Stomach (tissue), 9 donors: ENCODE measurements around the gene TSC22D1. TPM values are rescaled to one million over a fixed set of nuclear protein-coding genes. Genes with fewer than 3 reads are reported as not detected.

Experiments
- DNase-seq, 2 donors: peaks; one replicate each; pipeline versions ENCODE4 v3.0.0 to v3.0.0-alpha.2; 2013 to 2019
- H3K27ac ChIP-seq, 5 donors: fragments of 200-600 bp in 4 of 5; sonication (generic) in 4 of 5; one replicate each; pipeline ENCODE4 v1.5.1; 2013 to 2019; ENCODE audit warnings: mild to moderate bottlenecking in 1 of 5, moderate library complexity in 1 of 5
- H3K27me3 ChIP-seq, 3 donors: fragments of 200-600 bp; sonication (generic); one replicate each; pipeline ENCODE4 v1.5.1; 2017 to 2019; ENCODE audit warnings: mixed run types in 1 of 3
- H3K36me3 ChIP-seq, 4 donors: fragments of 200-600 bp; sonication (generic); 1 replicate in 3 of 4; 2 replicates in 1 of 4; pipeline ENCODE4 v1.5.1; 2016 to 2019
- H3K4me1 ChIP-seq, 4 donors: fragments of 200-600 bp; sonication (generic); one replicate each; pipeline ENCODE4 v1.5.1; 2016 to 2019
- H3K4me3 ChIP-seq, 4 donors: fragments of 200-600 bp; sonication (generic) in 3 of 4; one replicate each; pipeline ENCODE4 v1.5.1; 2016 to 2019; ENCODE audit warnings: mild to moderate bottlenecking in 1 of 4
- H3K9me3 ChIP-seq, 4 donors: fragments of 200-600 bp; sonication (generic); one replicate each; pipeline ENCODE4 v1.5.1; 2016 to 2019
- CTCF ChIP-seq, 7 experiments: fragments of 450-650 bp in 4 of 7; fragments of 200-600 bp in 3 of 7; sonication (generic) in 3 of 7; IDR thresholded peaks; one replicate each; pipeline ENCODE4 v1.5.1; 2016 to 2019; ENCODE audit warnings: antibody characterized with exemption in 7 of 7, control low read depth in 2 of 7, mild to moderate bottlenecking in 1 of 7
- EP300 ChIP-seq: sonication (generic); formaldehyde crosslinking; IDR thresholded peaks from one replicate; pipeline ENCODE4 v1.6.1; 2017; ENCODE audit warnings: antibody characterized with exemption
- POLR2A ChIP-seq, 4 donors: fragments of 450-650 bp; IDR thresholded peaks; one replicate each; pipeline ENCODE4 v1.6.1; 2016; ENCODE audit warnings: antibody characterized with exemption in 4 of 4, control low read depth in 2 of 4, mild to moderate bottlenecking in 1 of 4, moderate library complexity in 1 of 4
- POLR2AphosphoS5 ChIP-seq, 3 donors: sonication (generic); formaldehyde crosslinking; IDR thresholded peaks; one replicate each; pipeline ENCODE4 v1.6.1; 2016; ENCODE audit warnings: antibody characterized with exemption in 3 of 3
- WGBS, 5 donors: extraction: QIAGEN DNeasy Blood & Tissue Kit in 3 of 5; methylation state at CpG; one replicate each; pipeline versions ENCODE4 v1.1.5 to v1.1.7; 2013 to 2018; 5-methylcytosine and 5-hydroxymethylcytosine counted together
- intact Hi-C: fragments of 100-400 bp; cut with DNase I; formaldehyde crosslinking; loops from one replicate; pipeline ENCODE4 v1.15.1; 2023; ENCODE audit warnings: low total_unique reads
- polyA plus RNA-seq, 3 donors: library from polyadenylated mRNA; stranded (reverse); fragments of 200-250 nt; gene quantifications; one replicate each; pipeline ENCODE4 v1.2.3, GENCODE V29; 2013
- total RNA-seq, 5 donors: library from RNA; depleted of rRNA; stranded (reverse); fragments of >200 nt; gene quantifications; one replicate each; pipeline versions ENCODE4 v1.1.0 to v1.2.3, GENCODE V29; 2014 to 2016
- donor health status: healthy with polysubstance abuse.
- donor health status: Bipolar disorder and iron deficiency.
- donor health status: healthy.

Gene TSC22D1
- total and polyA plus RNA-seq, 8 donors: 26.1 to 195 (median 111) TPM

GRCh38 chr13:44474122-44474910, 101.8 kb downstream of the TSC22D1 start:
- H3K9me3 ChIP-seq: no peaks in the 10 kb centered on the region
- no peak for DNase-seq
- no peak overlapping the region for H3K4me3 ChIP-seq
- H3K36me3 ChIP-seq: peaks cover 0 to 3% (median 0%) of the 10 kb centered on the region in 4 donors
- H3K4me1 ChIP-seq: peaks cover 8 to 29% (median 9%) of the 10 kb centered on the region in 4 donors
- TF ChIP-seq POLR2A (IDR thresholded peaks at IDR 0.05) (no peak), CTCF (IDR thresholded peaks at IDR 0.05) (no peak), EP300 (no peak), POLR2AphosphoS5 (IDR thresholded peaks at IDR 0.05) (no peak)
- peak overlapping the region in 1 of 5 donors; percentile 22 for H3K27ac ChIP-seq
- H3K27me3 ChIP-seq: no peaks in the 10 kb centered on the region
- WGBS, 5 donors: 55 to 67% (median 61%) methylated on average over 4 of the region's 4 CpGs
- intact Hi-C loops: no loop called here

GRCh38 chr13:44471686-44472085, 104.4 kb downstream of the TSC22D1 start:
- Histone ChIP-seq H3K27me3 (no peaks in the 10 kb centered on the region), H3K27ac (no peak overlapping the region), H3K4me3 (no peak overlapping the region), H3K36me3 (peaks cover 0 to 3% (median 0%) of the 10 kb centered on the region in 4 donors), H3K9me3 (no peaks in the 10 kb centered on the region), H3K4me1 (peaks cover 8 to 29% (median 13%) of the 10 kb centered on the region in 4 donors)
- intact Hi-C loops: no loop called here
- DNase-seq: no peak
- WGBS, 5 donors: 40 to 71% (median 56%) methylated on average over 1 of the region's 1 CpG
- TF ChIP-seq POLR2AphosphoS5 (IDR thresholded peaks at IDR 0.05) (no peak), EP300 (no peak), POLR2A (IDR thresholded peaks at IDR 0.05) (no peak), CTCF (IDR thresholded peaks at IDR 0.05) (no peak)

- H3K4me3 ChIP-seq: no peak overlapping the region
- peak in 1 of 2 donors; percentile 55 for DNase-seq
- 37 to 47% (median 40%) methylated on average over 4 of the region's 4 CpGs for WGBS, 5 donors
- H3K36me3 ChIP-seq: peaks cover 0 to 3% (median 0%) of the 10 kb centered on the region in 4 donors
- no peaks in the 10 kb centered on the region for H3K27me3 ChIP-seq
- TF ChIP-seq EP300: no peak
- no peak for TF ChIP-seq POLR2A (IDR thresholded peaks at IDR 0.05)
- TF ChIP-seq CTCF (IDR thresholded peaks at IDR 0.05): peak in 4 of 7 experiments; percentile 16 to 53 (median 40)
- intact Hi-C loops: no loop called here
- H3K27ac ChIP-seq: no peak overlapping the region
- H3K9me3 ChIP-seq: no peaks in the 10 kb centered on the region
- H3K4me1 ChIP-seq: peaks cover 9 to 29% (median 14%) of the 10 kb centered on the region in 4 donors
These were observed 105.2 kb downstream of the TSC22D1 start for GRCh38 chr13:44470638-44471562.

- no peak overlapping the region for H3K4me3 ChIP-seq
- DNase-seq: no peak
- H3K27ac ChIP-seq: no peak overlapping the region
- 91 to 98% (median 96%) methylated on average over 3 of the region's 3 CpGs for WGBS, 5 donors
- no peaks in the 10 kb centered on the region for H3K27me3 ChIP-seq
- peaks cover 0 to 3% (median 0%) of the 10 kb centered on the region in 4 donors for H3K36me3 ChIP-seq
- H3K9me3 ChIP-seq: no peaks in the 10 kb centered on the region
- intact Hi-C loops: no loop called here
- H3K4me1 ChIP-seq: peaks cover 6 to 24% (median 20%) of the 10 kb centered on the region in 4 donors
- TF ChIP-seq POLR2AphosphoS5 (IDR thresholded peaks at IDR 0.05) (no peak), EP300 (no peak)
These were observed 107.3 kb downstream of the TSC22D1 start for GRCh38 chr13:44468874-44469273.
